ENCODE measurements around the gene ANO6.

Gene ANO6

GRCh38 chr12:45434094-45434493, 218.2 kb downstream of the ANO6 start:
- in situ Hi-C loops (cut with MboI; ENCODE audit: low sequenced_read_pairs), result loop anchor here (25.0 kb wide), 1 partner anchor 303 kb away; the partner anchor contains the start of gene ARID2

GRCh38 chr12:45435945-45436710, 220.2 kb downstream of the ANO6 start:
- in situ Hi-C loops (cut with MboI; ENCODE audit: low sequenced_read_pairs), result loop anchor here (25.0 kb wide), 1 partner anchor 301 kb away; the partner anchor contains the start of gene ARID2

GRCh38 chr12:45439039-45439438, 223.1 kb downstream of the ANO6 start:
- in situ Hi-C loops (cut with MboI; ENCODE audit: low sequenced_read_pairs), result loop anchor here (25.0 kb wide), 1 partner anchor 298 kb away; the partner anchor contains the start of gene ARID2

GRCh38 chr12:45446013-45446412, 230.1 kb downstream of the ANO6 start:
- in situ Hi-C loops (cut with MboI; ENCODE audit: low sequenced_read_pairs), result loop anchor here (25.0 kb wide), 1 partner anchor 291 kb away; the partner anchor contains the start of gene ARID2

- in situ Hi-C loops (cut with MboI; ENCODE audit: low sequenced_read_pairs), result no loop called here
Observed at GRCh38 chr12:45458238-45458637, 242.3 kb downstream of the ANO6 start.

- in situ Hi-C loops (cut with MboI; ENCODE audit: low sequenced_read_pairs), result no loop called here
Observed at GRCh38 chr12:45458854-45459807, 243.2 kb downstream of the ANO6 start.

- in situ Hi-C loops (cut with MboI; ENCODE audit: low sequenced_read_pairs), result no loop called here
Observed at GRCh38 chr12:45462506-45462905, 246.6 kb downstream of the ANO6 start.

- in situ Hi-C loops (cut with MboI; ENCODE audit: low sequenced_read_pairs), result no loop called here
Observed at GRCh38 chr12:45464699-45465098, 248.8 kb downstream of the ANO6 start.

- in situ Hi-C loops (cut with MboI; ENCODE audit: low sequenced_read_pairs), result no loop called here
Observed at GRCh38 chr12:45468751-45469615, 253.1 kb downstream of the ANO6 start.

GRCh38 chr12:45469902-45470301, 254.0 kb downstream of the ANO6 start:
- in situ Hi-C loops (cut with MboI; ENCODE audit: low sequenced_read_pairs), result no loop called here

- in situ Hi-C loops (cut with MboI; ENCODE audit: low sequenced_read_pairs), result no loop called here
Observed at GRCh38 chr12:45473636-45474035, 257.7 kb downstream of the ANO6 start.

GRCh38 chr12:45475594-45475993, 259.7 kb downstream of the ANO6 start:
- in situ Hi-C loops (cut with MboI; ENCODE audit: low sequenced_read_pairs), result no loop called here

GRCh38 chr12:45477526-45477925, 261.6 kb downstream of the ANO6 start:
- in situ Hi-C loops (cut with MboI; ENCODE audit: low sequenced_read_pairs), result no loop called here

- in situ Hi-C loops (cut with MboI; ENCODE audit: low sequenced_read_pairs), result no loop called here
Observed at GRCh38 chr12:45478931-45479330, 263.0 kb downstream of the ANO6 start.

- in situ Hi-C loops (cut with MboI; ENCODE audit: low sequenced_read_pairs), result no loop called here
Observed at GRCh38 chr12:45481746-45482145, 265.9 kb downstream of the ANO6 start.

- in situ Hi-C loops (cut with MboI; ENCODE audit: low sequenced_read_pairs), result no loop called here
Observed at GRCh38 chr12:45483571-45483970, 267.7 kb downstream of the ANO6 start.
